Nephron progenitor cell (in vitro differentiated cells): ENCODE measurements around the gene PIGM.

Experiments
- DNase-seq: peaks from one replicate; pipeline ENCODE4 v3.0.0; 2021
- H3K27ac Mint-ChIP-seq: 2 replicates; pipeline ENCODE4 v1.8.0; 2021; ENCODE audit warnings: mild to moderate bottlenecking, moderate library complexity, mixed read lengths
- H3K27me3 Mint-ChIP-seq: 2 replicates; pipeline ENCODE4 v1.8.0; 2021; ENCODE audit warnings: mild to moderate bottlenecking, low read depth, mixed read lengths; ENCODE audit not compliant: poor library complexity
- H3K36me3 Mint-ChIP-seq: 2 replicates; pipeline ENCODE4 v1.8.0; 2021; ENCODE audit warnings: low read depth, mixed read lengths
- H3K4me1 Mint-ChIP-seq: 2 replicates; pipeline ENCODE4 v1.8.0; 2021; ENCODE audit warnings: mixed read lengths
- H3K4me3 Mint-ChIP-seq: 2 replicates; pipeline ENCODE4 v1.8.0; 2021; ENCODE audit warnings: mild to moderate bottlenecking, moderate library complexity, mixed read lengths
- H3K9me3 Mint-ChIP-seq: 2 replicates; pipeline ENCODE4 v1.8.0; 2021; ENCODE audit warnings: mild to moderate bottlenecking, moderate library complexity, mixed read lengths
- TF ChIP-seq, protein P1 (sequence below): fragments of 200-600 bp; sonication (generic); IDR thresholded peaks from 2 replicates; pipeline ENCODE4 v1.5.0; 2021; ENCODE audit warnings: antibody characterized with exemption

Gene PIGM

DNA sequence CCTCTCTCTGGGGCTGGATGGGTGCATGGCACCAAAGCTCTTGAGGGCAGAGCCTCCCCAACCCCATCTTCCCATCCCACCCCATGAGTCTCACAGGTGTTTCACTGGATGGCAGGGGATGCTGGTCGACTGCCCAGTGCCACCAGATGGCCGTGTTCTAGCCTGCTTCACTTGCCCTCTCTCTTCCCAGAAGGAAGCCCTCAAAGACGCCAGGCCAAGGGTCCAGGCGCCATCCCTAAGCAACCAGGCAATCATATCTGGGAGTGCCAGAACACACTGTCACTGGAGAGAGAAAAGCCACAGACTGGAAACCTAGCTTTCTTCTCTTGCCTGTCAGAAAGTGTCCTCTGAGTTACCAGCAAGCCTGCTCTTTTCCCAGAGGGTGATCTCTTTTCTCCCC, 26.7 kb downstream of the PIGM start:
- Mint-ChIP-seq H3K27me3 (peaks cover 22% of the 10 kb centered on the region), H3K36me3 (no peaks in the 10 kb centered on the region)

DNA sequence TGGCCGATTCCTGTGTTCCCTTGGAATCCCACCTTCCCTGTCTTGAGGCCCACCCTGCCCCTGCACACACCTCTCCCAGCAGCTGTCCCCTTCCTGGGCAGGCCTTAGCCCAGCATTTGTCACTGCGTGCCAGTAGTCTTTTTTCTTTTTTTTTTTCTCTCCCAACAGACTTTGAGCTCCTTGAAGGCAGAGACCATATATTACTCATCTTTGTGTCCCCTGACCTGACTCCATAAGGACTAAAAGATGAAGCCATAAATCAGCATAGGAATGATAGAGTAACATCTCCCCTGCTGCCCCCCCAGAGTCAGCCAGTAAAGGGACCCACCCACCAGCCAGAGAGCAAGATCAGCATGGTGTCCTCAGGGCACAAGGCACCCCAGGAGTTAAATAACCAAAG, 27.4 kb downstream of the PIGM start:
- Mint-ChIP-seq H3K27me3 (peaks cover 17% of the 10 kb centered on the region), H3K27ac (no peak overlapping the region), H3K9me3 (no peaks in the 10 kb centered on the region), H3K4me1 (no peaks in the 10 kb centered on the region), H3K36me3 (no peaks in the 10 kb centered on the region), H3K4me3 (no peak overlapping the region)
- TF ChIP-seq, protein P1, sequence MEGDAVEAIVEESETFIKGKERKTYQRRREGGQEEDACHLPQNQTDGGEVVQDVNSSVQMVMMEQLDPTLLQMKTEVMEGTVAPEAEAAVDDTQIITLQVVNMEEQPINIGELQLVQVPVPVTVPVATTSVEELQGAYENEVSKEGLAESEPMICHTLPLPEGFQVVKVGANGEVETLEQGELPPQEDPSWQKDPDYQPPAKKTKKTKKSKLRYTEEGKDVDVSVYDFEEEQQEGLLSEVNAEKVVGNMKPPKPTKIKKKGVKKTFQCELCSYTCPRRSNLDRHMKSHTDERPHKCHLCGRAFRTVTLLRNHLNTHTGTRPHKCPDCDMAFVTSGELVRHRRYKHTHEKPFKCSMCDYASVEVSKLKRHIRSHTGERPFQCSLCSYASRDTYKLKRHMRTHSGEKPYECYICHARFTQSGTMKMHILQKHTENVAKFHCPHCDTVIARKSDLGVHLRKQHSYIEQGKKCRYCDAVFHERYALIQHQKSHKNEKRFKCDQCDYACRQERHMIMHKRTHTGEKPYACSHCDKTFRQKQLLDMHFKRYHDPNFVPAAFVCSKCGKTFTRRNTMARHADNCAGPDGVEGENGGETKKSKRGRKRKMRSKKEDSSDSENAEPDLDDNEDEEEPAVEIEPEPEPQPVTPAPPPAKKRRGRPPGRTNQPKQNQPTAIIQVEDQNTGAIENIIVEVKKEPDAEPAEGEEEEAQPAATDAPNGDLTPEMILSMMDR = no peak
- DNase-seq = no peak

More for the DNA sequence above, 26.7 kb downstream of the PIGM start:
- DNase-seq = no peak
- Mint-ChIP-seq H3K4me1 (no peaks in the 10 kb centered on the region), H3K27ac (no peak overlapping the region), H3K4me3 (no peak overlapping the region), H3K9me3 (no peaks in the 10 kb centered on the region)
- TF ChIP-seq, protein P1 = no peak

DNA sequence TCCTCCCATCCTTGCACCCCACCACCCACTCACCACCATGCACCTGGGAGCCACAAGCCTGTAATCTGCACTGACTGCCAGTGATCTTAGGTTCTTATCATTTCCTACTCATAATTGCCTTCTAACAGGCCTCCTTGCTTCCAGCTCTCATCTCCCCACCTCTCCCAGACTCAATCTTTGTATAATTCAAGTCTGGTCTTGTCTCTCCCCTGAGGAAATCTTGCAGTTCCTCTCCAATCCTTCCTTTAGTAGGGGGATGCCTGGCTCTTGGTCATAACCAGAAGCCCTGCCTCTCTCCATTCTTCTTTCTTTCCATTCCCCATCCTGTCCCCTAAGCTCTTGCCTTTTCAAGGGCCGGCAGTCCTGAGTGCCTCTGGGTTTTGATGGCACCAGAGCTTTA, 27.8 kb downstream of the PIGM start:
- Mint-ChIP-seq H3K27me3 (peaks cover 16% of the 10 kb centered on the region), H3K36me3 (no peaks in the 10 kb centered on the region), H3K4me1 (no peaks in the 10 kb centered on the region), H3K9me3 (no peaks in the 10 kb centered on the region), H3K27ac (no peak overlapping the region), H3K4me3 (no peak overlapping the region)
- TF ChIP-seq, protein P1 = no peak
- no peak for DNase-seq

DNA sequence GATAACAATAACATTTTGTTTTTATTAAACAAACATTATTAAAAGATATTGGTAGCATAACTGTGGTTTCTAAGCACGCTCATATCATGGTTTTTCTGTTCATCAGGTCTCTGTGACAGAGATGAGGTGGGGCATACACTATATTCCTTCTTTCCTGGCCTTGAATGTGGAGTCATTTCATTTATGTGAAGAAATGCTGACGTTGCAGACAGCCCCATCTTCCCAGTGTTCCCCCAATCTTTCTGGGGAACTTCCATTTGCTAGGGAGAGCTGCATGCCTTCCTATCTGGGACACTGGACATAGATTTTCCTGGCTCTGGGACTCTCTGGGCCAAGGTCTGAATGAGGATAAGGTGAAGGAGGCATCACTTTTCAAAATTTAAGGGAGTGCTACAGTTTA, 30.4 kb downstream of the PIGM start:
- Mint-ChIP-seq H3K4me1 (no peaks in the 10 kb centered on the region), H3K9me3 (no peaks in the 10 kb centered on the region), H3K36me3 (no peaks in the 10 kb centered on the region), H3K27ac (no peak overlapping the region), H3K27me3 (peaks cover 18% of the 10 kb centered on the region), H3K4me3 (no peak overlapping the region)
- TF ChIP-seq, protein P1 = no peak
- DNase-seq = no peak

DNA sequence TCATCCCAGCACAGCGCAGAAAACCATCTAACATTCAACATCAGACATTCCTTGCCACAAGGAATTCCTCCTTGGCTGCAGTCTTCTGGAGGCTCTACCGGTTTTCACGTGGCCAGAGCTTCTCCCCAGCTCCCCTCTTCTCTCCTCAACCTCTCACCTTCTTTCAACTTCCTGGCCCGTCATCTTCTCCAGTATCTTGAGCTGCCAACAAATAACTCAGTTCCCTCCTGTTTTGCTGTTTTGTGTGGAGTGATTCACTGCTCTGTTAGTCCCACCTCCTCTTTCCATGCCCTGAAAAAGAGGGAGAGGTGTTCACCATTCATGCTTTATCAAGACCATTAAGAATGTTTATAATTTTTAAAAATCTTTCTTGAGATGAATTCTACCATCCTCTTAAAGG, 32.6 kb downstream of the PIGM start:
- no peak overlapping the region for H3K27ac Mint-ChIP-seq
- H3K4me3 Mint-ChIP-seq = no peak overlapping the region
- DNase-seq = no peak
- no peaks in the 10 kb centered on the region for H3K36me3 Mint-ChIP-seq
- H3K4me1 Mint-ChIP-seq = no peaks in the 10 kb centered on the region
- H3K27me3 Mint-ChIP-seq = peaks cover 32% of the 10 kb centered on the region
- TF ChIP-seq, protein P1 = no peak
- H3K9me3 Mint-ChIP-seq = no peaks in the 10 kb centered on the region

DNA sequence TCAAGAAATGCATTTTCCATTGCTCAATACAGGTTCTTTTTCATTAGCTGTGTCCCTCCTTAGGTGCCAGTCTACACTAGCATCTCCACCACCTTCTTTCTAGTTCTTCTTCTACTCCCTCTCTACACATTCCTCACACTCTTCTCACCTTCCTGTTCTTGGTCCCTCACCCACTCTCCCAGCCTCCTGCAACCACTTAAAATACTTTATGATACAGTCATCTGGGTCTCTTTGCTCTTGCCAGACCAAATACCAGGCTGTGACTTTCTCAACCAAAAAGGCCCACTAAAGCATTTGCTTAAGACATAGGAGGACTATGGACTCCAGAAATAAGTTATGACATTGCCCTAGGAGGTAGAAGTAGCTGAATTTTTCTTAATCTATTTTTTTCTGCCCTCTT, 35.1 kb downstream of the PIGM start:
- H3K27me3 Mint-ChIP-seq = peaks cover 35% of the 10 kb centered on the region
- no peak overlapping the region for H3K4me3 Mint-ChIP-seq
- no peak for DNase-seq
- H3K27ac Mint-ChIP-seq = no peak overlapping the region
- no peaks in the 10 kb centered on the region for H3K9me3 Mint-ChIP-seq
- no peaks in the 10 kb centered on the region for H3K36me3 Mint-ChIP-seq
- TF ChIP-seq, protein P1 = no peak
- H3K4me1 Mint-ChIP-seq = no peaks in the 10 kb centered on the region
